NB4 (cell line): Measurements from ENCODE around the gene CHPF.
A peak's percentile ranks its signal among the peaks of the same experiment; 100 is the strongest.

Experiments used
- DNase-seq: peaks from one replicate; pipeline ENCODE4 v3.0.0; 2010; ENCODE audit warnings: low read depth
- H3K4me3 ChIP-seq: one replicate; pipeline ENCODE4 v1.5.1; 2011; ENCODE audit warnings: mild to moderate bottlenecking, low read depth, low read length, moderate library complexity
- MYC ChIP-seq: IDR thresholded peaks from 2 replicates; pipeline ENCODE4 v1.6.1; 2011; ENCODE audit warnings: low read depth, low read length
- POLR2A ChIP-seq: IDR thresholded peaks from 2 replicates; pipeline ENCODE4 v1.6.1; 2011; ENCODE audit warnings: mild to moderate bottlenecking; ENCODE audit not compliant: insufficient read length; ENCODE audit errors: extremely low read depth
- TF ChIP-seq, protein P1 (sequence below): IDR thresholded peaks from one replicate; pipeline ENCODE4 v1.5.1; 2012; ENCODE audit warnings: low read depth, low read length
- TF ChIP-seq, protein P2 (sequence below): IDR thresholded peaks from 2 replicates; pipeline ENCODE4 v1.6.1; 2011; ENCODE audit warnings: low read depth, low read length

CHPF gene

DNA sequence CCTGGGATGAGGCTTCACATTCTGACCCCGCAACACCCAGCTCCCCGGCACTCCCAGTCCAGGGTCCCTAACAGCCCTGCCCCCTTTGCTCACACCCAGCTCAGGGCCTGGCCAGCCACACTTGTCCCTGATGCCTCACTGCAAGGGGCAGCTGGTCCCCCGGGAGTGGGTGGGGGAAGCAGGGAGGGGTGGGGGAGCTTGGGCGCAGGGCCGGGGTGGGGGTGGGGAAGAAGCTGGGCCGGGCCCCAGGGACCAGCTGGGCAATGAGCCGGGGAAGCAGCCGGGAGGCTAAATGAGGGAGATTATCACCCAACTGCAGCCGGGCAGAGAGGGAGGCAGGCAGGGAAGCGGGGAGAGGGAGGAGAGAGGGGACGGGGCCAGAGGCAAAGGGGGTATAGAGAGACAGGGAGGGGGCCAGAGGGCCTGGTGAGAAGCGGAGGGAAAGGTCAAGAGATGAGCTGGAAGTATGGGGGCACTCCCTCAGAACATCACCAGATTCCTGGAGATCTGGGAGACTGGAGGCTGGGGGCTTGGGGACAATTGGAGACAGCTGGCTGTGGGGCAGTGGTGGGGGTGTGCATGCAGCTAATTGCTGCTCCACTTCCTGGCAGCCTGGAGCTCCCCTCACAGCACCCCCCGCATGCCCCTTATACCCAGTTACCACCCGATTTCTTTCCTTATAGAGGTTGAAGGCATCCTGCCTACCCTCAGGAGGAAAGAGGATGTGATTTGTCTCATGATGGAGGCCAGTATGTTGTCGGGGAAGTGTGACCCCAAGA, 31.9 kb downstream of the CHPF start:
- peak; percentile 39 for DNase-seq
- no peak overlapping the region for H3K4me3 ChIP-seq
- TF ChIP-seq, protein P1, sequence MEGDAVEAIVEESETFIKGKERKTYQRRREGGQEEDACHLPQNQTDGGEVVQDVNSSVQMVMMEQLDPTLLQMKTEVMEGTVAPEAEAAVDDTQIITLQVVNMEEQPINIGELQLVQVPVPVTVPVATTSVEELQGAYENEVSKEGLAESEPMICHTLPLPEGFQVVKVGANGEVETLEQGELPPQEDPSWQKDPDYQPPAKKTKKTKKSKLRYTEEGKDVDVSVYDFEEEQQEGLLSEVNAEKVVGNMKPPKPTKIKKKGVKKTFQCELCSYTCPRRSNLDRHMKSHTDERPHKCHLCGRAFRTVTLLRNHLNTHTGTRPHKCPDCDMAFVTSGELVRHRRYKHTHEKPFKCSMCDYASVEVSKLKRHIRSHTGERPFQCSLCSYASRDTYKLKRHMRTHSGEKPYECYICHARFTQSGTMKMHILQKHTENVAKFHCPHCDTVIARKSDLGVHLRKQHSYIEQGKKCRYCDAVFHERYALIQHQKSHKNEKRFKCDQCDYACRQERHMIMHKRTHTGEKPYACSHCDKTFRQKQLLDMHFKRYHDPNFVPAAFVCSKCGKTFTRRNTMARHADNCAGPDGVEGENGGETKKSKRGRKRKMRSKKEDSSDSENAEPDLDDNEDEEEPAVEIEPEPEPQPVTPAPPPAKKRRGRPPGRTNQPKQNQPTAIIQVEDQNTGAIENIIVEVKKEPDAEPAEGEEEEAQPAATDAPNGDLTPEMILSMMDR: no peak
- TF ChIP-seq, protein P2, sequence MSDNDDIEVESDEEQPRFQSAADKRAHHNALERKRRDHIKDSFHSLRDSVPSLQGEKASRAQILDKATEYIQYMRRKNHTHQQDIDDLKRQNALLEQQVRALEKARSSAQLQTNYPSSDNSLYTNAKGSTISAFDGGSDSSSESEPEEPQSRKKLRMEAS: no peak
- no peak for TF ChIP-seq MYC
- TF ChIP-seq POLR2A: no peak

DNA sequence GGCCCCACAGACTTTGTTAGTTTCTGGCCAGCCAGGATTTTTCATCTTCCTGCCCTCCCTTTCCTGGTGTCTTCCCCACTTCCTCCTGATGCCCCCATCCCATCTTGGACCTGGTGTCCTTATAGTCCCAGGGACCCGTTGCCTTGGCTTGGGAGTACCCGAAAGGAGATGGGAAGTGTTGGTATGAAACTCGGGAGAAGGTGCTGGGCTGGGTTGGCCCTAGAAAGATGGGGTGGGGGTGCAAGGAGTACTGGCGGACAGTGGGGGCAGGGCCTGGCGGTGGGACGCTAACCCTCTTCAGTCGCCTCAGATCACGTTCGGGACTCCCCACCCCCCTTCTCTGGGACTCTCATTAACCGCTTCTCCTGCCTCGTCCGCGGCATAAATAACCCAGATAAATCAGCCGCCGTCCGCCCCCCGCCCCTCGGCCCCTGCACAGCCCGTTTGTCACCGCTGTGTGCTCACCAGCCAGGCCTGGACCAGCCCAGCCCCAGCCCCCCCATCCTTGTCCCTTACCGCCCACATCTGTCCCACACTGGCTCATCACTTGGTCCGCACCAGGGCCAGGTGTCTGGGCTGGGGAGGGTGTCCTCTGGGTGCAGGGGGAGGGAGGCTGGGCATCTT, 33.0 kb downstream of the CHPF start:
- DNase-seq: no peak
- no peak overlapping the region for H3K4me3 ChIP-seq
- TF ChIP-seq, protein P2: no peak
- TF ChIP-seq POLR2A (no peak), MYC (no peak)
- TF ChIP-seq, protein P1: no peak

DNA sequence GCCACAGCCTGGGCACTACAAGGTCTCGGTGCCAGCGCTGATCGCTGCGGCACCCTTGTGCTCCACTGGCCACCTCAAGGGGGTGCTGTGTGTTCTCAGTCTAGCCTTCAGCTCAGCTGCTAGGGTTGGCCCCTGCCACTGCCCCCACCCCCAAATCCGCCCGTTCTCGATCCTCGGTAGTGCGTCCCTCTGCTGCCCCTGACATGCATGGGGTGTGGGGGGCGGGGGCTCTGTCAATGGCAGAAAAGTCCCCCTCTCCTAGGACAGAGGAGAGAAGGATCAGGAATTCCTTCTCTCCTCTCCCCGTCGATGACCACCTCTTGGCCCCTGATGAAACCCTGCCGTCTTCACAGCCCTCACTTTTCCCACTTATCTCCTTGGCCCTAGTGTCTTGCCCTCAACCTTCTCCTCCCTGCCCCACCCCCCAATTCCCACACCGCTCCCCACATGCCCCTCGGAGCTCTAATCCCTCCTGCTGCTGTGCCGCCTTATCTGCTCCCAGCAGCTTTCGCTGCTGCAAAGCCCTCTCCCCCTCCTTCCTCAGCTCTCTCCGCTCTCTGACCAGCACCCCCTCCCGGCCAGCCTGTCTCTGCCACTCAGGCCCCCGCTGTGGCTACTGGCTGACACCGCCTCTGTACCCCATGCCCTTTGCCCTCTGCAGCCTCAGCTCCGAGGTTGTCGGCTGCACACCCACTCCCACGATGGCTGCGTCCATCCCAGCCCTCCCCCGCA, 33.7 kb downstream of the CHPF start:
- DNase-seq: peak; percentile 75
- TF ChIP-seq MYC: peak; percentile 21; the same call in 1 of the 2 replicates
- TF ChIP-seq, protein P1: peak; percentile 89
- TF ChIP-seq, protein P2: no peak
- no peak overlapping the region for H3K4me3 ChIP-seq

DNA sequence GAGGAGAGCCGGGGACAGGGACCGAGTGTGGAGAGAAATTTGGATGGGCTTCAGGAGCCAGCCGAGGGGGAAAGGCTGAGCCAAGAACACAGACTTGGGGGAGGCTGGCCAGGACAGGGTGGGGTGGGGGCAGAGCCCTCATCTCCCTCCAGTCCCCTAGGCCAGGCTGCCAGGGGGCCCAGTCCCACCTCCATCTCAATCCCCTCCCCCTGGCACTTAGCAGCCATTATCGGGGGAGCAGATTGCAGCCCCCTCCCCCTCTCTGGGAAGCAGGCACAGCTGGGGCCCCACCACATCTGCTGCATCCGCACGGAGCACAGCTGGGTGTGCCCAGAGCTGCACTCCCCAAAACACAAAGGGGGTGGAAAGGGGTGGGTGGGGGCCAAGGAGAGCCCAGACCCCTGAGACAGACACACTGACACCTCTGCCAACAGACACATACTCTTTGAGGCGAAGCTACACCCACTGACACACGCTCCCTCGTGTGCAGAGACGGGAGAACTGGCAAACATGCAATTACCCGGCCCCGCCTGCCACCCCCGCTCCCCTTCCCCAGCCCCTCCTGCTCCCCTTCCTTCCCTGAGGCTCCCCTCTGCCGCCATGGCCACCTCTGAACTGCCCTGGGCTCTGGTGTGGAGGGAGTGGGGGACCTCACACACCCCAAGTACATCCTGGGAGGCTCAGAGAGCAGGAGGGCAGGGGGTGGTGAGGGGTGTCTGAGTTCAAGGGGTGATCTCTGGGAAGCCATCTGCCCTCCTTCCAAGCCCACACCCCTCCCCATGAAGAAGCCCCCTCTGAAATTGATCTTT, 34.4 kb downstream of the CHPF start:
- DNase-seq: no peak
- TF ChIP-seq, protein P2: no peak
- TF ChIP-seq, protein P1: no peak
- no peak for TF ChIP-seq POLR2A
- no peak for TF ChIP-seq MYC
- no peak overlapping the region for H3K4me3 ChIP-seq

DNA sequence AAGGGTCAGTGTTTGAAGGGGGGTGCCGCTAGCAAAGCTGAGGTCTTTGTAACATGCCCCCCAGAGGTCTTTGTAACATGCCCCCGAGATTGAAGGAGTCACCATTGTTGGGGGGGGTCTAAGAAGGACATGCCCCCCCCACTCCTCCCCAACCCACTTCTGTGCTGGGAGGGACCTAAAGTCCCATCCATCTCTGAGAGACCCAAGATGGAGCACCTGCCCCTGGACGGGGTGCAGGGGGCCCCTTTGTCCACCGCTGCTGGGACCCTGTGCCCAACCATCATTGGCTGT, 35.2 kb downstream of the CHPF start:
- no peak overlapping the region for H3K4me3 ChIP-seq
- TF ChIP-seq POLR2A: no peak
- no peak for TF ChIP-seq MYC
- TF ChIP-seq, protein P1: no peak
- TF ChIP-seq, protein P2: no peak
- DNase-seq: no peak
